Loucy (cell line): ENCODE data around the gene MEIS1.
"Not testable (repeated sequence)": the region's sequence is repeated elsewhere in the genome, so short reads cannot be mapped to it uniquely, and the experiment has no call there.

Source experiments
- CTCF ChIP-seq: fragments of 200-600 bp; sonication (generic); conservative IDR thresholded peaks from 2 replicates; pipeline ENCODE4 v1.5.1; 2014; ENCODE audit warnings: mild to moderate bottlenecking, antibody characterized with exemption, low read length
- EZH2phosphoT487 ChIP-seq: fragments of 200-600 bp; IDR thresholded peaks from 2 replicates; pipeline ENCODE4 v1.6.1; 2018; ENCODE audit warnings: antibody characterized with exemption, mild to moderate bottlenecking, moderate library complexity, borderline replicate concordance

- not testable (repeated sequence) for TF ChIP-seq CTCF, EZH2phosphoT487
These were observed 43.7 kb upstream of the MEIS1 start for GRCh38 chr2:66391240-66391639.
